Tongue (tissue), 2 donors: Measurements from ENCODE around the gene GATA5. TPM values are rescaled to one million over a fixed set of nuclear protein-coding genes. Genes with fewer than 3 reads are reported as not detected.

Experiments
- DNase-seq: peaks from one replicate; pipeline ENCODE4 v3.0.0-alpha.2; 2015
- total RNA-seq: library from RNA; depleted of rRNA; stranded (reverse); fragments of >200 nt; gene quantifications from one replicate; pipeline ENCODE4 v1.2.3, GENCODE V29; 2014

Gene GATA5, protein sequence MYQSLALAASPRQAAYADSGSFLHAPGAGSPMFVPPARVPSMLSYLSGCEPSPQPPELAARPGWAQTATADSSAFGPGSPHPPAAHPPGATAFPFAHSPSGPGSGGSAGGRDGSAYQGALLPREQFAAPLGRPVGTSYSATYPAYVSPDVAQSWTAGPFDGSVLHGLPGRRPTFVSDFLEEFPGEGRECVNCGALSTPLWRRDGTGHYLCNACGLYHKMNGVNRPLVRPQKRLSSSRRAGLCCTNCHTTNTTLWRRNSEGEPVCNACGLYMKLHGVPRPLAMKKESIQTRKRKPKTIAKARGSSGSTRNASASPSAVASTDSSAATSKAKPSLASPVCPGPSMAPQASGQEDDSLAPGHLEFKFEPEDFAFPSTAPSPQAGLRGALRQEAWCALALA
- not detected for total RNA-seq

DNA sequence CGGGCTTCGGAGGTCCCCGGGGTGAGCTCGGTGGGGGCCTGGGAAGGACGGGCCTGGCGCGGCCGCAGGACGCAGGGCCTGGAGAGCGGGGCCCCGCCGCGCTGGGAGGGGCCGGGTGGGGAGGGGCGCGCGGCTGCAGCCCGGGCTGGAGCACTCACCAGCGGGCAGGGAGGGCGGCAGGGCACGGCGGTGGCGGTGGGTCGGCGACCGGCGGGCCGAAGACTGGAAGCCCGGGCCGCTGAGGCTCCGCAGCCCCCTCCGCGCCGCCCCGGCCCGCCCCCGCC lies at the start of gene GATA5:
Gene GATA5, minus strand, starts transcription at position 224 of the 284 bp plus-strand sequence. CDS start 474 bp downstream, outside the sequence.
- no peak for DNase-seq

DNA sequence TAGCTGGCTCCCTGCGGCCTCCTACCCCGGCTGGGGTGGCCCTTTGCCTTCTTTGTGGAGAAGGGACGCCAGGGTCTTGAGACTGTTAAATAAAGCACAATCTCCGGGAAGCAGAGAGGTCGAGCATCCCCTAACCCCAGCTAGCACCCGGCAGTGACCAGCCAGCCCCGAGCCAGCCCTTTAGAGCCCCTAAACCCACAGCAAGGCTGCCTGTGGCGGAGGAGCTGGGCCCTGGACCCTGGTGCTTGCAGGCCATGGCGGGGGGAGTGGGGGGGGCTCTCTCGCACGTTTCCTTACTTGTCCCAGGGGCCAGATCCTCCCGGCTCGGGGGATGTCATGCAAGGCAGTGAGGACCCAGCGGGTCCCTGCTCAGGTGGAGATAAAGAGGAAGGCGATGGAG lies 49.2 kb upstream of the GATA5 start:
- no peak for DNase-seq

DNA sequence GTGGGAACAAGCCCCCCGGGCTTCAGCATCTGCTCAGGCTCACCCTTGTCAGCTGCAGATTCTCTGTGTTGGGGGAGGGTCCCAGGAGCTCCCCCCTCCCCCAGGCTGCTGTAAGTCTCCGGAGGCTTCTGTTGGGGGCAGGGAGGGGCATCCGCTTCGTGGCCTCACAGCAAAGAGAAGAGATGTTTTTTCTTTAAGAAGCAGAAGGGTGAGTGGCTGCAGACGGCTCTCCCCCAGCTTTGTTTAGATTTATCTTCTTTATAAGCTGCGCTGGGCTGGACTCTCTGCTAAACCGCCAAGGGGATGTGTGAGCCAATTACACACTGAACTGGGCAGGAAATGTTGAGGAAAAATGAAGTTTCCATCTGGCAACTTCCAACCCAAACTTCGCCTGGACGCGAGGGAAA lies 48.7 kb upstream of the GATA5 start:
- DNase-seq = peak; percentile 60

DNA sequence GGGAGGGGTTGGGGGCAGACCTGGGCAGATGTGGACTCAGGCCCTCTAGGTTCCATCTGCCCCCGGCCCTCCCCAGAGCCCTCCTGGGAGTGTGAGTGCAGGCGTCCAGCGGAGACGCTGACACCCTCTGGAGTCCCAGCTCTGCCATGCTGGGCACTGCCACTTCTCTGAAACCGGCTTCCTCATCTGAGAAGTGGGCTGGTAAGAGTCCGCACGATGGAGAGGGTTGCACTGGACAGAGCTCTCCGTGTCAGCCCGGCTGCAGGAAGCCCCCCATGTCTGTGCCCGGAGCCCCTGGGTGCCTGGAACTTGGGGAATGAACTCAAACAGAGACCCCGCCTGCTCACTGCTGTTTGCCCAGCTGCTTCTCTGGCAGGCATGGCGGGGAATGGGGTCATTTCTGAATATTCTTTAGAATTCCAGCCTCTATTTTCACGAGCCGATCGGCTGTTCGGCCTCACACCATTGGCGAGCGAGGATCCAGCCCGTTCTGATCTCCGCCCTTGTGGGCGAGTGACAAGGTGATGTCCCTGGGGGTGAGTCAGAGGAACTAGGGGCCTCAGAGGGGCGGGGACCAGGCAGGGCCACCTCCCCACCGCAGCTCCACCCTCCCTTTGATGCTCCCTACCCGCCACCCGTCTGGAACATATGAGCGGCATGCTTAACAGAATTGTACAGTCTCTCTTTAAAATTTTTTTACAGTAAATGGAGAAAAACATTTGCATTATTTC lies 47.8 kb upstream of the GATA5 start:
- DNase-seq = no peak

DNA sequence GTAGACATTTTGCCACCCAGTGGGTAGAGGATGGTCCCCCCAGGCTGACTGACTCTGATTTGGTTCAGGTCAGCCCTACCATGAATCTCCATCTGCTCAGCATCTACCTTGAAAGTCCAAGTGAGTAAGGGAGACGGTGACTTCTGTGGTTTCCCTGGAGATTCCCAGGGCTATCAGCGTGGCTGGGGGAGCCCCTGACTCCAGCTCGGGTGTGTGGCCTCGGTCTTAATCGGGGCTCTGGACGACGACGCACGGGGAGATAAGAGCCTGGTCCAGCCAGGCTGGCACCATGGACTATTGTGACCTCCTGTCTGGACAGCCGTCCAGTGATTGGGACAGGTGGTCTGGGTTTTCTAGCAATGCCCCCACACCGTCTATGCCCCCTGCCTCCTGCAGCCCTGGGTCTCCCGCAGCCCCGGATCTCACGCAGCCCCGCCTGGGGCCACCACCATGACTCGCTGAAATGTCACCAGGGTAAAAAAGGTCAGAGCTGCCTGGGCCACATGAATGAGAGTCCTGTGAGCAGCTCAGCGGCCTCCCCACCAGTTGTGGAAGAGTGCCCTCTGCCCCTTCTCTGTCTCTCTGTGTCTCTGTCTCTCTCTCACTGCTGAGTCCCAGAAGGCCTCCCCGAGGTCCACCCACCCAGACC lies 47.1 kb upstream of the GATA5 start:
- no peak for DNase-seq

DNA sequence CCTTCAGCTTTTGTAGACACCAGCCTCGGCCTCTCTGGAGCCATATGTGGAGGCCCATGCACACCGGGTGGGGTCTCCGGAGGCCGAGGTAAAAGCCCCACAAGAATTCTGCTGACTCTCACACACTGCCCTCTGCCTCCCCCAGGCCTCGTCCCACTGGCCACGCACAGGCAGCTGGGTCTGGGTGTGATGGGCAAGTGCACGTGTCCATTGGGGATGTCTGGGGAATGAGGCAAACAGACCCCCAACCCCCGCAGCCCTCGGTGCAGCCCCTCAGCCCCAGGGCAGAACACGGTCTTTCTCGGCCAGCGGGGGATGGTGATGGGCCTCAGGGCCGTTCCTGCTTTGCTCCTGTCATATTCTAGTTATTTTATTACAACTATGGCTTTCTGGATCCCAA lies 44.0 kb upstream of the GATA5 start:
- no peak for DNase-seq

DNA sequence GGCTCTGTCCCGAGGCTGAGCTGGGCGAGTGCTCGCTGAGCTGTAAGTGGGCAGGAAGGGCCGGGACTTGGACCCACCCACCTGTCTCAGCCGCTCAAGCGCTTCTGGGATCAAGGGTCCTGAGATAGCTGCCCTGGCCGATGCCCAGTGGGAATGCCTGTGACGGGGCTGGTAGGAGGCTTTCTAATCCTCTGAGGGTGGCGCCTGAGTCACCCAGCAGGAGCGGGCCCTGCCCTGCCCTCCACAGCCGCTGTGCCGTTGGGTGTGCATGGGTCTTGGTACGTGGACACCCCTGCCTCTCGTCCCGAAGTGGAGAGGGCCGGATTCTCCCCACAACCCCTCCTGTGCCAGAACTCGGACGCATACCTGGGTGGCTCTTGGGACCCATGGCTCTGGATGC lies 43.1 kb upstream of the GATA5 start:
- DNase-seq = peak; percentile 73

DNA sequence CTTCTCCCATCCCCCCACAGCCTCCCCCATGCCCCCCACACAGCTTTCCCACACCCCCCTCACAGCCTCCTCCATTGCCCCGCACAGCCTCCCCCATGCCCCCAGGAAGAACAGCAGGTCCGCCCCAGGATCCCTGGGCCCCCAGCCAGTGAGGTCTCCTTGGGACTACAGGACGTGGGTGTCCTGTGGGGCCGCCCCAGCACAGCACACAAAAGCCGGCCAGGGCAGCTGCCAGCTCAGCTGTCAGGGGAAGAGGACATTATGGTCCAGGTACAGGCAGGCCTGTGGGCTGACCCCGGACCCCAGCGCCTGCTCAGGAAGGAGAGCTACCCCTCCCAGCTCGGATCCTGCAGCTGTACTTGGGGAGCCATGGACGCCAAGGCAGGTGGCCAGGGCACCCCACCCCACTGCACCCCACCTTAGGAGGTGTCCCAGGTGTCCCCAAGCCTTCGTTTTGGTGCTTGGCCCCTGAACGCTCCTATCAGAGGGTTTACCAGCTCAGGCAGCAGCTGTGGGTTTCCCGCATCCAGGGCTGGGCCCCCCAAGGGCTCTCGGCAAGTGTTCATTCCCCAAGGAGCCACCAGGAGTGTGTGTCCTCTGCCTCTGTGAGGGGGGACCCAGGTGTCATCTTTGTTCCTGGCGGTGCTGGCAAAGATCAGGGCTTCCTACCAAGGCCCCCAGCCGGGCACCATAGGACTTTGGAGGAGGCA lies 42.3 kb upstream of the GATA5 start:
- DNase-seq = peak; percentile 70

DNA sequence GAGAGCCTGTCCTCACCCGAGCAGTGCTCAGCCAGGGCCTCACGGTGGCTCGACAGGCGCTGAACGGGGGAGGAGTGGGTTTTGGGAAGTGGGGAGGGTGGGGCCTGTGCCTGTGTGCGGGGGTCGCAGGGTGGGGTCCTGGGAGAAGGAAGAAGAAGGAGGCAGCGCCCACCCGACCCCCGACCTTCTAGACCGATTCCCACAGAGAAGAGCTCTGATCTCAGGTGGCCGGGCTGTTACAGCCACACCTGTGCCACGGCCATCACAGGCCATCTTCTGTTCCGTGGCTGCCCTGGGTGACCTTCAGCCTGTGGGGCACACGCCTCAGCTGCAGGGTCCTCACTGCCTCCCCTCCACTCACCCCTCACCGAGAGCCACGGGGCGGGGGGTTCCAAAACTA lies 41.4 kb upstream of the GATA5 start:
- no peak for DNase-seq

DNA sequence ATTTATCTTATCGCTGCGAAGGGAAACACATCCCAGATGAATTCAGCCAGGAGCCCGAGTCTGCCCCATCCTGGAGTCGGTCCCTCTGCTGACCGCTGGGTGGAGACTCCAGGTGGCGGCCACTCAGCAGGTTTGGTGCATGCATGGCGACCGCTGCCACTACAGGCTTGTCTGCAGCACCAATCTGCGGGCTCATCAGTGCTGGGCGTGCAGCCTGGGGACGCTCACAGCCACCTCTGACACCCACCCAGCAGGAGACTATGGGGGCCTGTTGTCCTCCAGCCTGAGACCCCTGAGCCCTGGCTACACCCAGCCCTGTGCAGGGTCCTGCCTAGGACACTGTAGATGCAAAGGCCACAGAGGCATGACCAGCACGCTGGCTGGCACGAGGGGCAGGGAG lies 40.5 kb upstream of the GATA5 start:
- no peak for DNase-seq

DNA sequence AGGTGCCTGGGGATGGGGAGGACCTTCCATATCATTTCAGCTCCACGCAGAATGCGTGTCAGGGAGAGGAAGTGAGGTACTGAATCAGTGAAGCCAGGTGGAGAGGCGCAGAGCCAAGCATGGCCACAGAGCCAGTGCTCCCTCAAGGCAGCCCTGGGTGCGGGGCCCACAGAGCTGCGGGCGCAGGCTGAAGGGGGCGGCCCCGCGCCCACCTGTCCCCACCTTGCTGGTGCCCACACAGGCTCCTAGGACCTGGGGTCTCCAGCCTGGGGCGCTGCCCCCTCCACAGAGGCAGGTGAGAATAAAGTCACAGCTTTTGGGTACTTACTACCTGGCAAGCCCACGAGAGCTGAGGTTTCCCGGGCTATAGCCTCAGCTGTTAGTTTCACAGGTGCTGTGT lies 40.0 kb upstream of the GATA5 start:
- no peak for DNase-seq

DNA sequence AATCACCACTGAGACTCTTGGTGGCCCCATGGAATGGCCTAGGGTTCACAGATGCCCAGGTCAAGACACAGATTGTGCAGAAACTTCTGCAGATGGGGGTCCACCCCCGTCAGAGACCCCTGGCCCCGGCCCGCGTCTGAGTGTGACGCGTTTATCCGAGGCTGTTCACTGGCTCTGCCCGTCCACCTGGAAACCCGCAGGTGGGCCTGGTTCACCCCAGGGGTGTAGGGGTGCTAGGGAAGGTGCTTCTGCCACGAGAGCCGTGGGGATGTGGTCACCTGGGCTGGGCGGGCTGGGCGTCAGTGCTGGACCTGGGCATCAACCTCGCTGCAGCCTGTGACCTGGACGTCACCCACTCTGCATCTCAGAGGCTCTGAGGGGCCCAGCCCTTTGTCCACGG lies 39.5 kb upstream of the GATA5 start:
- DNase-seq = no peak

DNA sequence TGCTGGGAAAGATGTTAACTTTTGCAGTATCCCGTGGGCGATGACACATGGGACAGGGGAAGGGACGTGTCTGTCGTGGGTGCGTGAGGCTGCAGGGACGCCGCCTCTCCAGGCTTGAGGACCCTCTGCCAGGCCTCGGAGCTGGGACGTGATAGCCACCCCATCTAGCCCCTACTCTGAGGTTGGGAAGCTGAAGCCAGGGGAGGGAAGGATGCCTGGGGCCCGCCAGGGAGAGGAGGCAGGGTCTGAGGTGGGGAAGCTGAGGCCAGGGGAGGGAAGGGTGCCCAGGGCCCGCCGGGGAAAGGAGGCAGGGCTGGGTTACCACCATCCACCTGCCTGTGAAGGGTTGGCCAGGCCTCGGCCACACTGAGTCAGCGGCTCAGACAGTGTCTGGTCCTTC lies 38.2 kb upstream of the GATA5 start:
- no peak for DNase-seq

DNA sequence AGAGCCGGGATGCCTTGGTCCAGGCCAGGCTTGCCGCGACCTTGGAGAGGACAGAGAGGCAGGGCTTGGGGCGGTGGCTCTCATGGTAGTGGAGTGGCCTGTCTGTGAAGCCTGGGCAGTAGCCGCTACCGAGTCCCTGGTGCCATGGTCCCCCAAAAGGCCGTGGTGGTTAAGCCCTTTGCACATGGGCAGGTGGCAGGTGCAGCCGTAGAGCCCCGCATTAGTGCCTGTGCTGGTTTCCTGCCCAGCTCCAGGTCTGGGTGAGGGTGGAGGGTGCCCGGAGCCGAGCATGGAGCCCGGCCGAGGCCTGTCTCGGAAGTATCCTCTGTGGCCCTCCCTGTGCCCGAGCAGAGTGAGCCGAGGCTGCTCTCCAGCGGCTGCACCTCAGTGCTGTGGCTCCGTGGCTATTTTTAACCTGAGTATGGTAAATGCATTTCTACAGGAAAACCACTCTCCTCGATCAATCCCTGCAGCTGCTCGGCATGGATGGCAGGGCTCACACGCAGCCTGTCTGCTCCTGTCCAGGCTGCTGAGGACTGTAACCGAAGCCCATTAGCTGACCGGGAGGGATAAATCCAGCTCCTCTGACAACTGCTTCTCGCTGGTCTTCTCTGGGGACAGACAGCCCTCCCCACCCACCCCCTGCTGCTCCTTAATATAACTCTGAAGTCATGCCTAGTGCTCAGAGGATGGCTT lies 36.3 kb upstream of the GATA5 start:
- peak; percentile 90 for DNase-seq

DNA sequence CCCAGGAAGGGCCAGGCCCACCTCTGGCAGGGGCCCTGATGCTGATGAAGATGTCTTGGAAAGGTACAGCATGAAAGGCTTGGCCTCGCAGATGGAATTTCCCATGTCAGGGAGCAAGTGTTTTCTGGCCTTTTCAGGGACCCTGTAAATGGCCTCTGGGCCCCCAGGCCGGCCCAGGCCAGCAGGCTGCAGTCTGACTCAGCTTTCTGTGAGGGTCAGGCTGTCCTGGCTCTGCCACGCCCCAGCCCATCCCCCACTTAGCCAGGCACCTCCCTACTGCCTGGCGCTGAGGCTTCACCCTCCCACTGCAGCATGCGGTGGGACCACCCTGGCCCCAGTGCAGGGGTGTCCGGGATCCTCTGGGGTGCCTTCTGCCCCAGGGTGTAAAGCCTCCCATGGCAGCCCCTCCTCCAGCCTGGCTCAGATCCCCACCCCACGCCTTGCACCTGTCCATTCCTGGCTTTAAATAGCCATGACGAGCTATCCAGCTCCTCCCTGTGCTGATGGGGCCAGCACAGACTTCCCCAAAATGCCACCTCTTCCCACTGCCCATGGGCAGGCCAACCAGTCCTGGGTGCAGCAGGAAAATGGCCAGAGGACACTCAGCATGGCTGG lies 35.6 kb upstream of the GATA5 start:
- DNase-seq = peak; percentile 85

DNA sequence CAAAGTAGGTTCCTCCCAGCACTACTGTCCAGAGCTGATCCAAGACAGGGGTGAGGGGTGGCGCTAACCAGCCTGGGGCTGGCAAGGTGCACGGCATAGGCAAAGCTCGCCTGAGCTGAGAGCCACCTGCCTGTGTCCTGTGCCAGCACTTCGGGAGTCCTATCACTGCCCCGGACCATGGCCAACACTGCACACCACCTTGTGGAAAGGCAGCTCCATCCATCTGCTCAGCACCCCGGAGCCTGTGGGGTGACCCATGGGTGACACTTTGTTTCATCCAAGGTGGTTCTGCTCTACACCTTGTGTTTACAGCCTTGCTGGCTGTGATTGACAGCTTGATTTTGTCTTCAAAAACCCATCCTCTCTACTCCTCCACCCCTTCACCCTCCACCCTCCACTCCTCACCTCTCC lies 32.9 kb upstream of the GATA5 start:
- no peak for DNase-seq

DNA sequence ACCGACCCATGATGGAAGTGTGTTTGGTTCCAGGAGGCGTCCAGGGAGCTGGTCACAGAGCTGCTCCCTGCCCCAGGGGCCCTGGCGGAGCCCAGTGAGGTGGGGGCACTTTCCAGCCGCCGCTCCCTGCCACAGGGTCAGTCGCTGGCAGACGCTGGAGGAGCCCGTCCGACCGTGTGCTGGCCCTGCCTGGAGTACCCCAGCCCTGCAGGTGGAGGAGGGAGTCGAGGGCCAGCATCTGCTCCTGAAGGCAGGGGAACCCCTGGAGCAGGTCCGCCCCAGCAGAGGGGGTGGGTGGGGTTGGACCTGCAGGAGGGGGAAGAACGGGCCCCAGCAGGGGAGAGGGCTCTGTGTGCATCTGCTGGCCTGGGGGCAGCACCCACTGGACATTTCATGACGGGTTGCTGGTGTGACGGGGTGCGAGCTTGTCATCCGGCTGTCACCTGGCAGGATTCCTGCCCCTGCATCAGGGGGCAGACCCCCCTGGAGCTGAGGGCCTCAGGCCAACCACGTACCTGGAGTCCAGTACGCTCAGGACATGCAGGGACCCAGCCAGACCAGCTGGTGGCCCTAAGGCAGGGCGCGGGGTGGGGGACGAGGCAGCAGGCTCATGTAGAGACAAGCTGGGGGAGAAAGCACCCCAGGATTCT lies 32.3 kb upstream of the GATA5 start:
- no peak for DNase-seq

DNA sequence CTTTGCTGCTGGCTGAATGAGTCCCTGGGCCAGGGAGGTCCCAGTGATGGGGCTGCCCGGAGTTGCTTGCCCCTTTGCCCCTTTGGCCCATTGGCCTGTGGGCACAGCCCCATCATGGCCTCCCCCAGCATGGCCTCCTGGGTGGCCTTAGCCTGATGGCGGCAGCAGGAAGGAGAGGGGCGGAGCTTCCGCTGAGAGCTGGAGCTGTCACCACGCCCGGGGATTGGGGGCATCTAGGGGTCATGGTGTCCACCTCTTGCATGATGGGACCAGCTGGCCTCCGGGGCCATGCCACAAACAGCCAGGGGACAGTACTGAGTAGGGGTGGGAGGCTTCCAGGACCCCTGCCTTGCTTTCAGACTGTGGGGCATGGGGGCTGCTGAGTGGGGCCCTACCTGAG lies 31.5 kb upstream of the GATA5 start:
- DNase-seq = no peak

DNA sequence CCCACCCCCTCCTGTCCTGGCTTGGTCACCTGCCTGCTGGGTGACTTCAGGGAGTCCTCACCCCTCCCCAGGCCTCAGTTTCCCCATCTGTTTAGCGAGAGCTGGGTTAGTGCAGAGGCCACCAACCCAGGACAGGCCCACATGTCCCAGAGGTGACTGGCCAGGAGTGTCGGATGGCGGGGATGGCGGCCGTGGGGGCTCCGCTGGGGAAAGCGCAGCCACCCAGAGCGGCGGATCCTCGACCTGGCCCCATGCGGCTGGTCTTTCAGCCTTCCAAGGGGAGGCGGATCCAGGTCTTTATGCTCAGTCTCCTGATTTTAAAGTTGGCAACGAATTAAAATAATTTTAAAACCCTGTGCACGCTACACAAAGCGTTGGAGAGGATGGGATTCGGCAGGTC lies 31.0 kb upstream of the GATA5 start:
- no peak for DNase-seq

DNA sequence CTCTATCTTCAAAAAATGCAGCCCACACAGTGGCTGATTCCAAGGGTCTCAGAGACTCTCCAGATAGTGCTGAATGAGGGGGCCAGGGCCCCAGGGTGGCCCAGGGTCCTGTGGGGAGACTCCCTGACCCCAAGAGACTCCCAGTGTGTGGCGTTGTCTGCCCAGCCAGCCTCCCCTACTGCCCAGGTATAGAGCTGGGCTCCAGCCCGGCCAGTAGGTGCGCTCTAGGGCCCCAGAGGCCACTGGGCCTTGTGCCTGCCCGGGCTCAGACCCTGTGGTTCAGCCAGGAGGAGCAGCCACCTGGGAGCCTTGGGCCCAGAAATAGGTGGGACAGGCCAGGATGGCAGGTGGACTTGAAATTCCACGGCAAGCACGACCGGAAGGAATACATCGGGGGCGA lies 30.3 kb upstream of the GATA5 start:
- DNase-seq = no peak

DNA sequence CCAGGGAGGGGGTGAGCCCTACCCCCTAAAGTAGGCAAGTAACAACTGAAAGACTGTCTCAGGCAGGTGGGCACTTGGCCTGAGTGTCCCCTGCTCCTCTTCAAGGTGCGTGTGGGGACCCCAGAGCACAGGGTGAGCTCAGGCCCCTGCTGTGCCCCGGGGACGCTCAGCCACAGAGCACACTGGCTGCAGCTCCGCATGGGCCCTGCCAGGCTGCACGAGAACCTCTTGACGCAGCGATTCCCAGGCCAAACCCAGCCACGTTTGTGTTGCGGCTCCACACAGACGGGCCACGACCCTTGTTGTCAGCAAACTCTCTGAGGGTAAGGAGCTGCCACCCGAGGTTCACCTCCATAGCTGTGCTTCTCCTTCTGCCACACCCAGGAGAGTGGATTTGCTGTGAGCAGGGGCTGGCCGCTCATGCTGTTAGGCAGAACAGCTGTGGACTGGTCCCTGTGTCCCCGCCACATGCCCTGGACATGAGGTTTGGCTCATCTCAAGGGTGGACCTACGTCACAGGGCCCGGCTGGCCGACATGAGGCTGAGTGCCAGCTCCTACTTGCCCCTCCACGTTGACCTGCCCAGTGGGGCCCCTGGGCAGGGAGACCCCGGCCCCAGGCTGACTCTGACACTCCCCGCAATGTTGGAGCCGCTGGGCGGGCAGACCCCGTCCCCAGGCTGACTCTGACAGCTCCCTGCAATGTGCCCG lies 29.7 kb upstream of the GATA5 start:
- peak; percentile 67 for DNase-seq
